Measurements from ENCODE around the gene CCDC112.
"Not testable (repeated sequence)": the region's sequence is repeated elsewhere in the genome, so short reads cannot be mapped to it uniquely, and the experiment has no call there.

CCDC112 gene, protein sequence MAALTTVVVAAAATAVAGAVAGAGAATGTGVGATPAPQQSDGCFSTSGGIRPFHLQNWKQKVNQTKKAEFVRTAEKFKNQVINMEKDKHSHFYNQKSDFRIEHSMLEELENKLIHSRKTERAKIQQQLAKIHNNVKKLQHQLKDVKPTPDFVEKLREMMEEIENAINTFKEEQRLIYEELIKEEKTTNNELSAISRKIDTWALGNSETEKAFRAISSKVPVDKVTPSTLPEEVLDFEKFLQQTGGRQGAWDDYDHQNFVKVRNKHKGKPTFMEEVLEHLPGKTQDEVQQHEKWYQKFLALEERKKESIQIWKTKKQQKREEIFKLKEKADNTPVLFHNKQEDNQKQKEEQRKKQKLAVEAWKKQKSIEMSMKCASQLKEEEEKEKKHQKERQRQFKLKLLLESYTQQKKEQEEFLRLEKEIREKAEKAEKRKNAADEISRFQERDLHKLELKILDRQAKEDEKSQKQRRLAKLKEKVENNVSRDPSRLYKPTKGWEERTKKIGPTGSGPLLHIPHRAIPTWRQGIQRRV

GRCh38 chr5:115296124-115297022, at the start of gene CCDC112:
Gene CCDC112, minus strand, starts transcription at chr5:115296654. Its CDS starts 111 bp downstream, at chr5:115296543.
- peak; percentile 60 for DNase-seq

- DNase-seq = no peak
These were observed 48.9 kb upstream of the CCDC112 start for GRCh38 chr5:115345344-115345743.

- no peak for DNase-seq
These were observed 47.4 kb upstream of the CCDC112 start for GRCh38 chr5:115343855-115344254.

- no peak for DNase-seq
These were observed 46.3 kb upstream of the CCDC112 start for GRCh38 chr5:115342590-115343377.

GRCh38 chr5:115341745-115342144, 45.3 kb upstream of the CCDC112 start:
- DNase-seq = no peak

DNA sequence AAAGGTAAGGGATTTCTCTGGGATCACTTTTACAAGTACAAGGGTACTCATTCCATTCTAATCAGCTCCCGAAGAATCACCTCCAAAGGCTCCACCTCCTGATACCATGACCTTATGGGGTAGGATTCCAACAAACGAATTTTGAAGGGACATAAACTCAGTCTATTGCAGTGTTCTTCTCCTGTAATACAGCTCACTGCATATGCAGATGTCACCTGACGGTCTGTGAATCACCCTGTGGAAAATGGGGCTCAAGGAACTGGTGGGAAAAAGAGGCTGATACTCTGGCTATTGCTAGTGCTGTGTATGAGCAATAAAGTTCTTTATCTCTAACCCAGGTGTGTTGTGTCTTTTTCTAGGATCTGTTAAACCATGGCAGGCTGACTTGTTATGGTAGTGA, 42.4 kb upstream of the CCDC112 start:
- no peak for DNase-seq

- no peak for DNase-seq
These were observed 41.4 kb upstream of the CCDC112 start for GRCh38 chr5:115337882-115338281.

GRCh38 chr5:115336964-115337363, 40.5 kb upstream of the CCDC112 start:
- DNase-seq = no peak

- no peak for DNase-seq
These were observed 39.8 kb upstream of the CCDC112 start for GRCh38 chr5:115336201-115336720.

DNA sequence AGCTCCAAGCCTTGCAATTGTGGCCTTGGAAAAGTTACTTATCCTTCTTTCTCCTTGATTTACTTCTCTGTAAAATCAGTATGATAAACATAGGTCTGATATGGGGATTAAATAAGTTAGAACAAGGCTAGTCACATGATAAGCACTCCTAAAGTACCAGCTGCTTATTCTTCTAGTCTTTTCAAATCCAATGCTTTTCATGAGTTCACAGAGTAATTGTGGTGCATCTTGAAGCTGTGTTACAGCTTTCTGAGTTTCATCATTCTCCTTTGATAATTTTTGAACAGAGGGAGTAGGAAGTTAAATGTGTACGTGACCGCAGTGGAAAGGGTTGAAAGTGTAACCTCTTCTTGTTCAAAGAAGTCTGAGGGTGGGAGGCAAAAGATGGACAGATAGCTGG, 38.8 kb upstream of the CCDC112 start:
- no peak for DNase-seq

DNA sequence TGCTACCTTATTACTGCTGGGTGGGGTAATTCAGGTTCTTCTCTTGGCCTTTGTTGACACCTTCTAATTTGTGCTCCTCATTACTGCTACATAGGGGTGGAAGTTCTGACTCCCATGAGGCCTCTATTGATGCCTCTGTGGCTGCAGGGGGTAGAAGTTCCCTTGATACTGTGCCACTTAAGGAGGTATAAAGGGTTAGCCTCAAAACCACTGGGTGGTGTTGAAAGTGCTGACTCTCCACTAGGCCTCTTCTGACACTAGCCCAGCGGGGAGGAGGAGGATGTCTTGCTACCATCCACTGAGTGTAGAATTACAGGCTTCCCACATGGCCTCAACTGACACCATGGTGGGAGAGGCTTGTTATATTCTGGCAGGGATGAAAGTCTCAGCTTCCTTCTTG, 36.7 kb upstream of the CCDC112 start:
- DNase-seq = no peak

GRCh38 chr5:115330830-115331229, 34.4 kb upstream of the CCDC112 start:
- DNase-seq = no peak

- no peak for DNase-seq
These were observed 33.0 kb upstream of the CCDC112 start for GRCh38 chr5:115329475-115329874.

GRCh38 chr5:115328617-115329274, 32.3 kb upstream of the CCDC112 start:
- DNase-seq = not testable (repeated sequence)

- DNase-seq = no peak
These were observed 29.0 kb upstream of the CCDC112 start for GRCh38 chr5:115325296-115325959.

DNA sequence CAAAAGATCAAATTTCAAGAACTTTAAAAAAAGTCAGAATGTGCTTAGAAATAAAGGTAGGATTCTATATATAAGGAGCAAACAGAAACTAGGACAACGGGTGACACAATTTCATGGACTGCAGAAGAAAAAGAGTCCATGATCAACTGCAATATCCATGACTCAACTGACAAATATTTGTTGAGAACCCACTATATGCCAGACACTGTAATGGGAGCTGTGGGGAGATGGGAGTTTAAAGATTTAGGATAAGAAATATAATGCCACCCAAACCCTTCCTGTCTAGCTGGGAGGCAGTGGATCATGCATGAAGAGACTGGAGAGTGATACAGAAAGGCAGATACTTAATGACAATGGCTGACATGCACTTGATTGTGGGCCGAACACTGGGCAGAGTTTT, 27.6 kb upstream of the CCDC112 start:
- no peak for DNase-seq

DNA sequence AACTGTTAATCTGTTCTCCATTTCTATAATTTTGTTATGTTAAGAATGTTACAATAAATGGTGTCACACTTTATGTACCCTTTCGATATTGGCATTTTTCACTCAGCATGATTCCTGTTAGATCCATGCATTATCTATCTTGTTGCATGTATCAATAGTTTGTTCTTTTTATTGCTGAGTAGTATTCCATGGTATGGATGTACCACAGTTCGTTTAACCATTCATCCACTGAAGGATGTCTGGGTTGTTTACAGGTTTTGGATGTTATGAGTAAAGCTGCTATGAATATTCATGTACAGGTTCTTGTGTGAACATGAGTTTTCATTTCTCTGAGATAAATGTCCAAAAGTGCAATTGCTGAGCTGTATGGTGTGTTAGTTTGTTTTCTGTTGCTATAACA, 26.3 kb upstream of the CCDC112 start:
- no peak for DNase-seq

- no peak for DNase-seq
These were observed 24.9 kb upstream of the CCDC112 start for GRCh38 chr5:115321309-115321708.

DNA sequence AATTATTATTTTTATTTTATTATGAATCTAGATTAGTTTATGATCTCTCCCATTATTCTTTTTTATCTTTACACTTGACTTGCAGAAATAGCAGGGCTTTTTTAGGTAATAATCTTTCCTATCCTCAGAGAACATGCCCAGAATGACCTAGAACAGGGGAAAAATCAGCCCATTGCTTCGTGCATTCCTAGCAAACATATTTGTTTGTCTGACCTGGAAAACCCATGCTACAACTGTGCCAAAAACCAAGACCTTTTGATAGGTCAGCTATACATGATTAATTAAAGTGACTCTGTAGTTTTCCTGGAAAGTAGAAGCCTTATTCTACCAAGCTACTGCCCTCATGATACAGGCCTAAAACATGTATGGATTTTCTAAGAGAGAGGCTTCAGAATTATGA, 24.1 kb upstream of the CCDC112 start:
- no peak for DNase-seq

DNA sequence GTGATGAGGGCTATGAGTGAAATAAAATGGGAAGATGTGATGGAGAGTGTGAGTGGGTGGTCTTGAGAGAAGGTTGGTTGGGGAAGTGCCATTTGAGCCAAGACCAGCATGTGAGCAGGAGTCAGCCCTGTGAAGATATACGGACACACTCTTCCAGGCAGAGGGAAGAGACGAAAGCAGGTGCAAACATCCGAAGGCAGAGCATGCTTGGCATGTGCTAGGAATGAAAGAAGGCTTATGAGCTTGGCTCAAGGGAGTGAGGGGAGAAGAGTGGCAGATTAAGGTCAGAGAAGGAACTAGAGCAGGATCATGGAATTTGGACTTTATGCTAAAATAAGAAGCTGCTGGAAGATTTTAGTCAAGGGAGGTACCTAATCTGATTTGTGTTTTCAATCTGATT, 23.6 kb upstream of the CCDC112 start:
- DNase-seq = no peak

DNA sequence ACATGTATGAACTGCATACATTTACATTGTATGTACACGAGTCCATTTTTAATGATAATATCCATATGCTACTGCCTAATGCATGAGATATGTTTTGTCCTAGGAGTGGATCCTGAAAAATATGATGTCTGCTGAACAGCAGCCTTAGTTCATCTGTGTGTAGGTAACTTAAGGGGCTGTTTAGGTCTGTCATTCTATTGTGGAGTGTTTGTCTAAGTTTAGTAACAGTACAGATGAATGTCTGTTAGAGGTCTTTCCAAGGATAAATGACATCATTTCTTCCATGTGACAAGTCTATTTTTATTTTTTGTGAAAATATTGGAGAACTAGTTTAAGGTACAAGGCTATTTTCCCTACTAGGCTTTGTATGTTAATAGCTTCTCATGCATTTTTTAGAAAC, 22.6 kb upstream of the CCDC112 start:
- DNase-seq = no peak

DNA sequence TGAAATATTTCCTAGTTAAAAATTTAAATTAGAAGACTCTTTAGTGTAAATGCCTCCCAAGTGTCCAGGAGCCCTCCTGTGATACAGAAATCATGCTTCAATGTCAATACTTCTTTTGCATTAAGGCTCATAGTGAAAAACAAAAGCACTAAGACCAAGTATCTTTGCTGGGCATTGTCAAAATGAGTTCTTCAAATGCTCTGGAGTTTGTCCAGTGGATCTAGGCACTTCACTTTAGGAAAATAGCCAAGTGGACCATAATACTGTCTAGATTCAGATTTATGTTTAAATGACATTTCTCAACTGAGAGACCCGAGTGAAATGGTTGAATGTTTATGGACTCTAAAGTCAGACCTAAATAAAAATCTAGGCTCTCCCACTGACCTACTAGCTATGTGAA, 21.3 kb upstream of the CCDC112 start:
- DNase-seq = no peak

Measured in NCI-H748 treated with DMSO at 0.1 percent for 48 hours (cell line).